ENCODE results near the gene XRCC2. TPM values are rescaled to one million over a fixed set of nuclear protein-coding genes. Genes with fewer than 3 reads are reported as not detected.
"Not testable (repeated sequence)": the region's sequence is repeated elsewhere in the genome, so short reads cannot be mapped to it uniquely, and the experiment has no call there.

The XRCC2 gene
- total RNA-seq (2014; rRNA removed; shearing (Covaris generic)) (39.7 and 40.0 TPM in 2 replicates), total RNA-seq (2022) (40.1 and 49.6 TPM in 2 replicates), Bru-seq, nascent RNA (percentile 88 among the genes with signal in this experiment), BruChase-seq, experiment 1, labeled RNA remaining after a 6-hour chase (percentile 87 among the genes with signal in this experiment), BruChase-seq, experiment 2, labeled RNA remaining after a 2-hour chase (percentile 90 among the genes with signal in this experiment)
- long read RNA-seq, transcript XRCC2-201 (3 exons, 3,067 nt), result major isoform, 11 of 20 reads
- long read RNA-seq, partial matches to known transcripts, result 0 of 20 reads
- long read RNA-seq, other reads (novel, unspliced or antisense), result 9 of 20 reads

- TSS peak; percentile 98 for BruUV-seq (replicated peaks)
- CTCF ChIA-PET (ENCODE audit: unreplicated experiment), result no interaction called here
These were observed at the start of gene XRCC2 for GRCh38 chr7:152675759-152676636. TSS of gene XRCC2 (minus strand) at chr7:152676141. CDS start at chr7:152676079, 62 bp downstream.

DNA sequence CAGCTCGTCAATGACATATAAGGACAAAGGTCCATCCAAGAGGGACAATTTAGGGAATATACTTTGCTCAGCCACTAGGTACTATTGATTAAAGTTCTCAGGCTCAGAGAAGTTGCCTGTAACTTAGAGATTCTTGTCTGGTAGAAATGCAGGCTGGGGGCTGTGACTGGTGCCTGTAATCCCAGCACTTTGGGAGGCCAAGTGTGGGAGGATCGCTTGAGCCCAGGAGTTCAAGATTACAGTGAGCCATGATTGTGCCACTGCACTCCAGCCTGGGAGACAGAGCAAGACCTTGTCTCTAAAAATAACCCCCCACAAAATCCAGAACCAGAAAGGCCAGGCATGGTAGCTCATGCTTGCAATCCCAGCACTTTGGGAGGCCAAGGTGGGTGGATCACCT, 47.4 kb upstream of the XRCC2 start:
- no TSS peak for BruUV-seq (replicated peaks)
- H3K79me2 ChIP-seq (ENCODE audit: insufficient read depth, low read depth, low read length), result no peaks in the 10 kb centered on the region
- no peaks in the 10 kb centered on the region for H3K9me2 ChIP-seq (ENCODE audit: insufficient read depth, low read length)
- no peaks in the 10 kb centered on the region for H3K4me1 ChIP-seq (ENCODE audit: insufficient read depth, low read length, poor library complexity, severe bottlenecking)
- no peak overlapping the region for H3K27ac ChIP-seq (ENCODE audit: low read depth, low read length, poor library complexity, severe bottlenecking)
- no peaks in the 10 kb centered on the region for H3K9me3 ChIP-seq (ENCODE audit: low read length)
- H2AFZ ChIP-seq (ENCODE audit: low read length), result no peak overlapping the region
- intact Hi-C loops (cut with micrococcal nuclease; ENCODE audit: unreplicated experiment), result no loop called here
- POLR2A ChIA-PET, result interaction anchor here (0.6 kb wide), 1 partner anchor 162 kb away, joined by 3 read pairs; no protein-coding TSS in a partner anchor
- H4K20me1 ChIP-seq (ENCODE audit: insufficient read depth, low read length), result no peaks in the 10 kb centered on the region
- no peak for DNase-seq (ENCODE audit: low spot score)
- no peak overlapping the region for H3K4me2 ChIP-seq (ENCODE audit: low read length)
- TF ChIP-seq, protein P1, sequence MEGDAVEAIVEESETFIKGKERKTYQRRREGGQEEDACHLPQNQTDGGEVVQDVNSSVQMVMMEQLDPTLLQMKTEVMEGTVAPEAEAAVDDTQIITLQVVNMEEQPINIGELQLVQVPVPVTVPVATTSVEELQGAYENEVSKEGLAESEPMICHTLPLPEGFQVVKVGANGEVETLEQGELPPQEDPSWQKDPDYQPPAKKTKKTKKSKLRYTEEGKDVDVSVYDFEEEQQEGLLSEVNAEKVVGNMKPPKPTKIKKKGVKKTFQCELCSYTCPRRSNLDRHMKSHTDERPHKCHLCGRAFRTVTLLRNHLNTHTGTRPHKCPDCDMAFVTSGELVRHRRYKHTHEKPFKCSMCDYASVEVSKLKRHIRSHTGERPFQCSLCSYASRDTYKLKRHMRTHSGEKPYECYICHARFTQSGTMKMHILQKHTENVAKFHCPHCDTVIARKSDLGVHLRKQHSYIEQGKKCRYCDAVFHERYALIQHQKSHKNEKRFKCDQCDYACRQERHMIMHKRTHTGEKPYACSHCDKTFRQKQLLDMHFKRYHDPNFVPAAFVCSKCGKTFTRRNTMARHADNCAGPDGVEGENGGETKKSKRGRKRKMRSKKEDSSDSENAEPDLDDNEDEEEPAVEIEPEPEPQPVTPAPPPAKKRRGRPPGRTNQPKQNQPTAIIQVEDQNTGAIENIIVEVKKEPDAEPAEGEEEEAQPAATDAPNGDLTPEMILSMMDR (conservative IDR thresholded peaks at IDR 0.05; ENCODE audit: low read length), result no peak
- no peak for TF ChIP-seq EZH2phosphoT487 (IDR thresholded peaks at IDR 0.05; ENCODE audit: borderline replicate concordance, low read depth, low read length)
- H3K4me3 ChIP-seq (ENCODE audit: low read depth, low read length, poor library complexity, severe bottlenecking), result no peak overlapping the region
- CTCF ChIA-PET (ENCODE audit: unreplicated experiment), result no interaction called here
- H3K36me3 ChIP-seq (ENCODE audit: insufficient read depth, low read length), result no peaks in the 10 kb centered on the region

More at GRCh38 chr7:152675759-152676636, at the start of gene XRCC2:
- H3K9me2 ChIP-seq (ENCODE audit: insufficient read depth, low read length), result no peaks in the 10 kb centered on the region
- peaks cover 48% of the 10 kb centered on the region for H3K79me2 ChIP-seq (ENCODE audit: insufficient read depth, low read depth, low read length)
- H3K9me3 ChIP-seq (ENCODE audit: low read length), result 0 out of 2 replicates have a peak, but pooled peaks cover 5% of the 10 kb centered on the region
- H3K4me3 ChIP-seq (ENCODE audit: low read depth, low read length, poor library complexity, severe bottlenecking), result peak within 1 kb of the TSS; percentile 80
- peak; percentile 93 for DNase-seq (ENCODE audit: low spot score)
- peak within 1 kb of the TSS; percentile 68 for H3K27ac ChIP-seq (ENCODE audit: low read depth, low read length, poor library complexity, severe bottlenecking)
- TF ChIP-seq, protein P1 (conservative IDR thresholded peaks at IDR 0.05; ENCODE audit: low read length), result no peak
- no peak for TF ChIP-seq EZH2phosphoT487 (IDR thresholded peaks at IDR 0.05; ENCODE audit: borderline replicate concordance, low read depth, low read length)
- peak within 1 kb of the TSS; percentile 89 for H3K4me2 ChIP-seq (ENCODE audit: low read length)
- POLR2A ChIA-PET, result interaction anchor here (0.7 to 1.3 kb wide), 2 partner anchors 16 to 242 kb away, joined by 3 to 4 read pairs; no protein-coding TSS in a partner anchor
- H3K4me1 ChIP-seq (ENCODE audit: insufficient read depth, low read length, poor library complexity, severe bottlenecking), result peaks cover 15% of the 10 kb centered on the region
- H3K36me3 ChIP-seq (ENCODE audit: insufficient read depth, low read length), result peaks cover 33% of the 10 kb centered on the region
- intact Hi-C loops (cut with micrococcal nuclease; ENCODE audit: unreplicated experiment), result loop anchor here (2.0 to 10.0 kb wide), 4 partner anchors 86 to 341 kb away; partner anchors contain the start of gene KMT2C
- no peaks in the 10 kb centered on the region for H4K20me1 ChIP-seq (ENCODE audit: insufficient read depth, low read length)
- H2AFZ ChIP-seq (ENCODE audit: low read length), result peak within 1 kb of the TSS; percentile 43

- H3K4me1 ChIP-seq (ENCODE audit: insufficient read depth, low read length, poor library complexity, severe bottlenecking); H3K4me2 ChIP-seq (ENCODE audit: low read length); intact Hi-C loops (cut with micrococcal nuclease; ENCODE audit: unreplicated experiment); BruUV-seq (replicated peaks); H3K79me2 ChIP-seq (ENCODE audit: insufficient read depth, low read depth, low read length); H2AFZ ChIP-seq (ENCODE audit: low read length); H4K20me1 ChIP-seq (ENCODE audit: insufficient read depth, low read length); DNase-seq (ENCODE audit: low spot score); H3K4me3 ChIP-seq (ENCODE audit: low read depth, low read length, poor library complexity, severe bottlenecking); H3K9me2 ChIP-seq (ENCODE audit: insufficient read depth, low read length); POLR2A ChIA-PET; H3K9me3 ChIP-seq (ENCODE audit: low read length); H3K36me3 ChIP-seq (ENCODE audit: insufficient read depth, low read length); CTCF ChIA-PET (ENCODE audit: unreplicated experiment); H3K27ac ChIP-seq (ENCODE audit: low read depth, low read length, poor library complexity, severe bottlenecking): not testable (repeated sequence)
These were observed 36.6 kb upstream of the XRCC2 start for GRCh38 chr7:152712412-152713042.

Measured in OCI-LY7 (cell line).